CD4-positive, alpha-beta T cell (primary cell): ENCODE results near the gene PFKM. TPM values are rescaled to one million over a fixed set of nuclear protein-coding genes. Genes with fewer than 3 reads are reported as not detected.

Source experiments
- ATAC-seq: fragments of 200-7000 bp; cut with Tn5 transposase; one replicate; pipeline ENCODE4 v1.10.0; 2022; ENCODE audit warnings: mild to moderate bottlenecking; ENCODE audit not compliant: poor library complexity
- CTCF ChIA-PET: fragments of 350-600 bp; sonication (Branson Sonifier 250); formaldehyde crosslinking; loops from one replicate; lab custom pipeline; 2021; ENCODE audit warnings: antibody characterized with exemption, inconsistent platforms; lab: Charles Lee
- POLR2A ChIA-PET: fragments of 350-600 bp; sonication (Branson Sonifier 250); formaldehyde crosslinking; loops from one replicate; lab custom pipeline; 2021; ENCODE audit warnings: antibody characterized with exemption, inconsistent platforms; lab: Charles Lee
- DNase-seq, 14 experiments: peaks; one replicate each; pipeline ENCODE4 v3.0.0-alpha.2; 2013 to 2020; ENCODE audit warnings: mixed read lengths in 2 of 14
- H3K27ac ChIP-seq, 2 donors: one replicate each; pipeline versions ENCODE4 v1.5.1 to v1.7.0; 2013; ENCODE audit warnings: low read length in 2 of 2, low read depth in 1 of 2, mild to moderate bottlenecking in 1 of 2
- H3K27me3 ChIP-seq, 2 experiments: 1 replicate in 1 of 2; 2 replicates in 1 of 2; pipeline versions ENCODE4 v1.6.1 to v1.7.0; 2013; ENCODE audit warnings: low read length in 2 of 2, control low read depth in 1 of 2, mild to moderate bottlenecking in 1 of 2, moderate library complexity in 1 of 2; ENCODE audit not compliant: insufficient read depth in 2 of 2, control insufficient read depth in 1 of 2
- H3K36me3 ChIP-seq: one replicate; pipeline ENCODE4 v1.6.1; 2013; ENCODE audit warnings: low read length, control low read depth; ENCODE audit not compliant: insufficient read depth
- H3K4me1 ChIP-seq: one replicate; pipeline ENCODE4 v1.6.1; 2013; ENCODE audit warnings: low read length, control low read depth; ENCODE audit not compliant: insufficient read depth
- H3K4me3 ChIP-seq: one replicate; pipeline ENCODE4 v1.5.1; 2013; ENCODE audit warnings: mild to moderate bottlenecking, low read length, moderate library complexity
- H3K9me3 ChIP-seq, 2 experiments: 1 replicate in 1 of 2; 2 replicates in 1 of 2; pipeline versions ENCODE4 v1.6.1 to v1.7.0; 2013; ENCODE audit warnings: low read length in 2 of 2, mild to moderate bottlenecking in 2 of 2, control low read depth in 1 of 2, moderate library complexity in 1 of 2; ENCODE audit not compliant: control insufficient read depth in 1 of 2, insufficient read depth in 1 of 2
- H3K27ac Mint-ChIP-seq: one replicate; pipeline ENCODE4 v1.8.0; 2020; ENCODE audit warnings: mixed read lengths
- H3K27me3 Mint-ChIP-seq: one replicate; pipeline ENCODE4 v1.8.0; 2021; ENCODE audit warnings: mixed read lengths
- H3K36me3 Mint-ChIP-seq: one replicate; pipeline ENCODE4 v1.8.0; 2021; ENCODE audit warnings: low read depth, mixed read lengths
- H3K4me1 Mint-ChIP-seq: one replicate; pipeline ENCODE4 v1.8.0; 2021; ENCODE audit warnings: low read depth, mixed read lengths
- H3K4me3 Mint-ChIP-seq: one replicate; pipeline ENCODE4 v1.8.0; 2020; ENCODE audit warnings: mild to moderate bottlenecking, mixed read lengths
- H3K9me3 Mint-ChIP-seq: one replicate; pipeline ENCODE4 v1.8.0; 2020; ENCODE audit warnings: mixed read lengths
- CTCF ChIP-seq: fragments of 200-600 bp; IDR thresholded peaks from one replicate; pipeline ENCODE4 v1.8.0; 2022; ENCODE audit warnings: antibody characterized with exemption, mild to moderate bottlenecking
- intact Hi-C, 2 experiments: fragments of 100-400 bp; cut with DNase I in 1 of 2; cut with micrococcal nuclease in 1 of 2; formaldehyde crosslinking; loops; one replicate each; pipeline versions ENCODE4 v1.15.1 to v1.9.0; 2023 to 2025; cut with DNase I, micrococcal nuclease
- total RNA-seq, 174 experiments: library from RNA in 2 of 174; stranded (reverse) in 2 of 174; gene quantifications; one replicate each; pipeline ENCODE4 v1.2.3 and lab custom pipeline; 2021 to 2026

The PFKM gene
- total RNA-seq, 2 experiments from 2014 or later = 9.3 to 9.4 TPM

GRCh38 chr12:48135027-48135426 is 15.9 kb downstream of the PFKM start:
- CTCF ChIA-PET = no interaction called here
- Mint-ChIP-seq H3K9me3 (no peaks in the 10 kb centered on the region), H3K27ac (no peak overlapping the region), H3K27me3 (no peaks in the 10 kb centered on the region), H3K4me3 (no peak overlapping the region), H3K36me3 (peaks cover 65% of the 10 kb centered on the region), H3K4me1 (no peaks in the 10 kb centered on the region)
- Histone ChIP-seq H3K27ac (no peak overlapping the region), H3K9me3 (no peaks in the 10 kb centered on the region), H3K4me3 (no peak overlapping the region), H3K4me1 (no peaks in the 10 kb centered on the region), H3K36me3 (peaks cover 28% of the 10 kb centered on the region), H3K27me3 (no peaks in the 10 kb centered on the region)
- no peak for TF ChIP-seq CTCF
- POLR2A ChIA-PET = no interaction called here
- intact Hi-C loops = no loop called here
- ATAC-seq = no peak
- no peak for DNase-seq

- CTCF ChIA-PET = interaction anchor here (0.8 kb wide), 1 partner anchor 91 kb away, joined by 3 read pairs; no protein-coding TSS in a partner anchor
- Histone ChIP-seq H3K27ac (no peak overlapping the region), H3K9me3 (no peaks in the 10 kb centered on the region), H3K27me3 (no peaks in the 10 kb centered on the region), H3K36me3 (peaks cover 68% of the 10 kb centered on the region), H3K4me1 (no peaks in the 10 kb centered on the region), H3K4me3 (no peak overlapping the region)
- no peaks in the 10 kb centered on the region for H3K27me3 Mint-ChIP-seq
- H3K27ac Mint-ChIP-seq = peak overlapping the region; percentile 31
- no peak for TF ChIP-seq CTCF
- H3K4me1 Mint-ChIP-seq = no peaks in the 10 kb centered on the region
- ATAC-seq (no peak), DNase-seq (no peak)
- H3K9me3 Mint-ChIP-seq = no peaks in the 10 kb centered on the region
- H3K36me3 Mint-ChIP-seq = peaks cover 66% of the 10 kb centered on the region
- POLR2A ChIA-PET = no interaction called here
- H3K4me3 Mint-ChIP-seq = no peak overlapping the region
- intact Hi-C loops = no loop called here
Observed at GRCh38 chr12:48142818-48143674, 23.9 kb downstream of the PFKM start.

- POLR2A ChIA-PET = no interaction called here
- Mint-ChIP-seq H3K4me3 (no peak overlapping the region), H3K4me1 (no peaks in the 10 kb centered on the region), H3K36me3 (peaks cover 72% of the 10 kb centered on the region), H3K9me3 (no peaks in the 10 kb centered on the region), H3K27me3 (no peaks in the 10 kb centered on the region), H3K27ac (peak overlapping the region; percentile 31)
- DNase-seq = no peak
- Histone ChIP-seq H3K9me3 (no peaks in the 10 kb centered on the region), H3K36me3 (peaks cover 74% of the 10 kb centered on the region), H3K27me3 (no peaks in the 10 kb centered on the region), H3K27ac (no peak overlapping the region), H3K4me1 (no peaks in the 10 kb centered on the region), H3K4me3 (no peak overlapping the region)
- CTCF ChIA-PET = interaction anchor here (2.1 kb wide), 1 partner anchor 14 kb away, joined by 5 read pairs; the partner anchor contains the start of gene ASB8
- TF ChIP-seq CTCF = no peak
- ATAC-seq = no peak
- intact Hi-C loops = no loop called here
Observed at GRCh38 chr12:48143898-48144297, 24.7 kb downstream of the PFKM start.
